Retinal pigment epithelial cell (primary cell): ENCODE data around the gene LACTBL1.

Source experiments
- DNase-seq: peaks from one replicate; pipeline ENCODE4 v3.0.0-alpha.2; 2010; ENCODE audit warnings: low read depth
- H3K4me3 ChIP-seq: 2 replicates; pipeline ENCODE4 v1.5.1; 2011; ENCODE audit warnings: mild to moderate bottlenecking, low read length, control low read depth, moderate library complexity
- TF ChIP-seq, protein P1 (sequence below): conservative IDR thresholded peaks from 2 replicates; pipeline ENCODE4 v1.5.1; 2011; ENCODE audit warnings: low read depth, low read length, control low read depth, inconsistent platforms

LACTBL1 gene

DNA sequence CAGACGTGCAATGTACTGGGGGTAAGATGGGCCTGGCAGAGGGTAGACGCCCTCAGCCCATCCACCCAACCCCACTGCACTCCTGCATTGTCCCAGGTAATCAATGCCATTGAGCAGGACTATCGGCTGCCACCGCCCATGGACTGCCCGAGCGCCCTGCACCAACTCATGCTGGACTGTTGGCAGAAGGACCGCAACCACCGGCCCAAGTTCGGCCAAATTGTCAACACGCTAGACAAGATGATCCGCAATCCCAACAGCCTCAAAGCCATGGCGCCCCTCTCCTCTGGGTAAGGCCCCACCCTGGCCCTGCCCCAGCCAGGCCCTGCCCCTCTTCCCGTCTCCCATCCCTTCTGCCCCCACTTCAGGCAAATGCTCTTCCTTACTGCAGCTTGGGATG lies 62.4 kb downstream of the LACTBL1 start:
- no peak for DNase-seq
- no peak overlapping the region for H3K4me3 ChIP-seq
- TF ChIP-seq, protein P1, sequence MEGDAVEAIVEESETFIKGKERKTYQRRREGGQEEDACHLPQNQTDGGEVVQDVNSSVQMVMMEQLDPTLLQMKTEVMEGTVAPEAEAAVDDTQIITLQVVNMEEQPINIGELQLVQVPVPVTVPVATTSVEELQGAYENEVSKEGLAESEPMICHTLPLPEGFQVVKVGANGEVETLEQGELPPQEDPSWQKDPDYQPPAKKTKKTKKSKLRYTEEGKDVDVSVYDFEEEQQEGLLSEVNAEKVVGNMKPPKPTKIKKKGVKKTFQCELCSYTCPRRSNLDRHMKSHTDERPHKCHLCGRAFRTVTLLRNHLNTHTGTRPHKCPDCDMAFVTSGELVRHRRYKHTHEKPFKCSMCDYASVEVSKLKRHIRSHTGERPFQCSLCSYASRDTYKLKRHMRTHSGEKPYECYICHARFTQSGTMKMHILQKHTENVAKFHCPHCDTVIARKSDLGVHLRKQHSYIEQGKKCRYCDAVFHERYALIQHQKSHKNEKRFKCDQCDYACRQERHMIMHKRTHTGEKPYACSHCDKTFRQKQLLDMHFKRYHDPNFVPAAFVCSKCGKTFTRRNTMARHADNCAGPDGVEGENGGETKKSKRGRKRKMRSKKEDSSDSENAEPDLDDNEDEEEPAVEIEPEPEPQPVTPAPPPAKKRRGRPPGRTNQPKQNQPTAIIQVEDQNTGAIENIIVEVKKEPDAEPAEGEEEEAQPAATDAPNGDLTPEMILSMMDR = no peak

DNA sequence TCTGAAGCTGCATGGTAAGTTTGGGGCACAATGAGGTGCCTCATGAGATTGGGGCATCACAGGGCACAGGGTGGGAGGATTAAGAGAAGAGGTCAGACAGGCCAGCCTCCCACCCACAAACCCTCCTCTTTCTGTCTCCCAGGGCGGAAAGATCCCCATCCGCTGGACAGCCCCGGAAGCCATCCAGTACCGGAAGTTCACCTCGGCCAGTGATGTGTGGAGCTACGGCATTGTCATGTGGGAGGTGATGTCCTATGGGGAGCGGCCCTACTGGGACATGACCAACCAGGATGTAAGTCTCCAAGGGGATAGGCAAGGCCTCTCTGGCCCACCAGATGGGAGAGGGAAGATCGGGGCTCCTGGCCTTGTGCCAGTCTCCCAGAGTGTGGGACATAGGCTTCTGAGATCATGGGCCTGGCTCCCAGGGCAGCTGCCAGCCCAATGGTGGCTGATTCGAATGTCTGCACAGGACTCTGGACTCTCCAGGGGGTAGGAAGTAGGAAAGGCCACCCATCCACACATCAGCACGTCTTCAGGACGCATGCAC lies 63.7 kb downstream of the LACTBL1 start:
- H3K4me3 ChIP-seq = no peak overlapping the region
- DNase-seq = no peak
- TF ChIP-seq, protein P1 = no peak

DNA sequence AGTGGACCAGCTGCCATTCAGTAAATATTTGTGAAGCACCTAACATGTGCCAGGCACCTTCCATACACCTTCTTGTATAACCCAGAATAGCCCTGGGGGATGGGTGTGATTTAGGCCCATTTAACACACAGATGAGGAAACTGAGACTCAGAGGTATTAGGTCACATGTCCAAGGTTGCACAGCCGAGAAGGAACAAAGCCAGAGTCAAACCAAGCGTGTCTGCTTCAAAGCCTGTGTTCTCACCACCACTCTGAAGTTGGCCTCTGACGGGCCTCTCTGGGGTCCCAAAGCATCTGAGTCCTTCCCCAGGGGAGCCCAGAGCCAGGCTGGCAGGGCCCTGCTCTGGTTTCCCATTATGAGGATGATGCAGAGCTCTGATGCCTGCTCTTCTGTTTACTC lies 65.1 kb downstream of the LACTBL1 start:
- TF ChIP-seq, protein P1 = no peak
- H3K4me3 ChIP-seq = no peak overlapping the region
- DNase-seq = no peak

DNA sequence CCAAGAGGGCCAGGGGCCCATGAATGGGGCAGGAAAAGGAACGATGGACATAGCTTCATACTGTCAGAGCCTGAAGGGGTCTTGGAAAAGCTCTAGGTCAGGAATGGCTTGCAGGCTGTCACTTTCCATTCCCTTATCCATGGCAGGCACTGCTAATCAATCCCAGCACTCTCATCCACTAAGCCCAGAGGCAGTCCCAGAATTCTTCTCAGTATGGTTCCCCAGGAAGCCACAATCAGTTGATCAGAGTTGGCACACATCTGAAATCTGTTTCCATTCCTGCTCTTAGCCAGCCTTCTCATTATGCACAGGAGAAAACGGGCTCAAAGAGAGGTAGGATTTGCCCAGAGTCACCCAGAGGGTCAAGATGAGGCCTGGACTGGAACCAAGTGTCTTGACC lies 65.7 kb downstream of the LACTBL1 start:
- TF ChIP-seq, protein P1 = no peak
- DNase-seq = no peak
- no peak overlapping the region for H3K4me3 ChIP-seq

DNA sequence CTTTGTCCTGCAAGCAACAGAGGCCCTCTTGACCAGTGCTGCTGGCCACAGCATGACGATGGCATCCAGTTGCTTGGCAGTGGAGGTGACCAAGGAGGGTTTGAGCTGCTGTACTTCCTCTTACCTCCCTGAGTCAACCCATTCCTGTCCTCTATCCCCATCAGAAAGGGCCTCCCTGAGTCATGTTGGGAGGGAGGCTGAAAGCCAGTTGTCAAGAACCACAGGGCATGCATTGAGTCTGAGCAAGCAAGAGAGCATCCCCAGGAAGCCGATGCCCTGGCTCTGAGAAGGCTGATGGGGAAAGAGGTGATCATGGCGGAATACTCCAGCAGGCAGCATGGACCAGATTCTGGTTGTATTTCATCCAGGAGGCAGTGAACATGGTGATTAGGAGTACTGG lies 69.6 kb downstream of the LACTBL1 start:
- no peak overlapping the region for H3K4me3 ChIP-seq

More for the DNA sequence above, 69.6 kb downstream of the LACTBL1 start:
- no peak for DNase-seq
- TF ChIP-seq, protein P1 = no peak
